HG02870 (cell line): ENCODE measurements around the gene MX2.
A peak's percentile ranks its signal among the peaks of the same experiment; 100 is the strongest.
"Not testable (repeated sequence)": the region's sequence is repeated elsewhere in the genome, so short reads cannot be mapped to it uniquely, and the experiment has no call there.

Experiments
- ATAC-seq: cut with Tn5 transposase; IDR thresholded peaks from one replicate; pipeline ENCODE4 v1.9.1; 2021; ENCODE audit warnings: mild to moderate bottlenecking, moderate library complexity; ENCODE audit not compliant: unreplicated experiment

MX2 gene, protein sequence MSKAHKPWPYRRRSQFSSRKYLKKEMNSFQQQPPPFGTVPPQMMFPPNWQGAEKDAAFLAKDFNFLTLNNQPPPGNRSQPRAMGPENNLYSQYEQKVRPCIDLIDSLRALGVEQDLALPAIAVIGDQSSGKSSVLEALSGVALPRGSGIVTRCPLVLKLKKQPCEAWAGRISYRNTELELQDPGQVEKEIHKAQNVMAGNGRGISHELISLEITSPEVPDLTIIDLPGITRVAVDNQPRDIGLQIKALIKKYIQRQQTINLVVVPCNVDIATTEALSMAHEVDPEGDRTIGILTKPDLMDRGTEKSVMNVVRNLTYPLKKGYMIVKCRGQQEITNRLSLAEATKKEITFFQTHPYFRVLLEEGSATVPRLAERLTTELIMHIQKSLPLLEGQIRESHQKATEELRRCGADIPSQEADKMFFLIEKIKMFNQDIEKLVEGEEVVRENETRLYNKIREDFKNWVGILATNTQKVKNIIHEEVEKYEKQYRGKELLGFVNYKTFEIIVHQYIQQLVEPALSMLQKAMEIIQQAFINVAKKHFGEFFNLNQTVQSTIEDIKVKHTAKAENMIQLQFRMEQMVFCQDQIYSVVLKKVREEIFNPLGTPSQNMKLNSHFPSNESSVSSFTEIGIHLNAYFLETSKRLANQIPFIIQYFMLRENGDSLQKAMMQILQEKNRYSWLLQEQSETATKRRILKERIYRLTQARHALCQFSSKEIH

GRCh38 chr21:41361786-41362604, at the start of gene MX2:
MX2 (plus strand) TSS chr21:41362027; CDS start chr21:41376907, 14,880 bp downstream.
- peak; percentile 71 for ATAC-seq

GRCh38 chr21:41313285-41314164, 48.3 kb upstream of the MX2 start:
- ATAC-seq: not testable (repeated sequence)

DNA sequence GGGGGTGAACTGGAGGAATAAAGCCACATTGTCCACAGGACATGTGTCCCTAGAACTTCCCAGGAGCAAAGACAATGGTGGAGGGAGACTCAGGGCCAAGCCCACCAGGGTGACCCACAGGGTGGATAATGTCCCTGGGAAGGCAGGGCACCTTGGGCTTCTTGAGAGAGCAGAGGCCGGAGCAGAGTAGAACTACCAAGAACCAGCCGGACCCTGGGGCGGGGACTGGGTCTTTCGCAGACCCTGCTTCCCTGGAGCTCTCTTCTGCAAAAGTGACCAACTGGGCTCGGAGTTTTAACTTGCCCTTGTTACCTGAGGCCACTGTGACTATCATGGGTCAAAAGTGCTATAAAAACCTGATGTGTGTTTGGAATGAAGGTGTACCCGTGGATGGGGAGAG, 46.1 kb upstream of the MX2 start:
- ATAC-seq: no peak

GRCh38 chr21:41316200-41317062, 45.4 kb upstream of the MX2 start, which contains the start of gene FAM3B:
FAM3B (plus strand) TSS chr21:41316801; CDS start chr21:41316880, 79 bp downstream.
- ATAC-seq: no peak

DNA sequence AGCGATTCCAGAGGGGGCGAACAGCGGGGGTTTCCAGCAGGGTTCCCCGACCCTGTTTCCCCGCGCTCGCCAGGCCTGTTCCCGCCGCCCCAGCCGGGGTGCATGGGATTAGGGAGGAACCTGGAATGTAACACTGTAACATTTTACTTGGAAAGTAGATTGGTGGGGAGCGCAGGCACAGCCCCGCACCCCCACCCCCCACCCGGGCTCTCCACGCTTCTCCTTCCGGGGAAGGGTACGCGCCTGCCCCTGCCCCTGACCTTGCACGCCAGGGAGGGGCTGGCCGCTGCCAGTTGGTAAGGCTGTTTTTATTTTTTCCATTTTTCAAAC, 44.8 kb upstream of the MX2 start:
- ATAC-seq: no peak

GRCh38 chr21:41317458-41317857, 44.4 kb upstream of the MX2 start:
- ATAC-seq: no peak

DNA sequence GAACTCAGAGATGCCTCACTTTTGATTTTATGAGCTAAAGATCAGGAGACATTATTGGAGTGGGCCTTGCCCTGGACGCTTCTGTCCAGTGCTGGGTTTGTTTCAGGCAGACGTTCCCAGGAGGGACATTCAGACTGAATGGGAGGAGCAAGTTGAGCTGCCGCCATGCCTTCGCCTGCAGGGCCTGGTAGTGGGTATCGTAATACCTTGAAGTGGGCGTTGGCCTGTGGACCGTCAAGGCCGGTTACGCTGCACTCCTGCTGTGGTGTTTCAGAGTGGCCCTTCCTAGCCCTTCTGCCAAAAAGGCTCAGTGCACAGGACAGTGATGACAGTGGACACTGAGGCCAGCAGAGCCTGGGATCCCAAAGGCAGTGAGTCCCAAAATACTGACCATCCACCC, 43.6 kb upstream of the MX2 start:
- no peak for ATAC-seq

- ATAC-seq: no peak
Measured at GRCh38 chr21:41319273-41319672, 42.6 kb upstream of the MX2 start.

GRCh38 chr21:41321211-41321907, 40.5 kb upstream of the MX2 start:
- ATAC-seq: peak; percentile 79

DNA sequence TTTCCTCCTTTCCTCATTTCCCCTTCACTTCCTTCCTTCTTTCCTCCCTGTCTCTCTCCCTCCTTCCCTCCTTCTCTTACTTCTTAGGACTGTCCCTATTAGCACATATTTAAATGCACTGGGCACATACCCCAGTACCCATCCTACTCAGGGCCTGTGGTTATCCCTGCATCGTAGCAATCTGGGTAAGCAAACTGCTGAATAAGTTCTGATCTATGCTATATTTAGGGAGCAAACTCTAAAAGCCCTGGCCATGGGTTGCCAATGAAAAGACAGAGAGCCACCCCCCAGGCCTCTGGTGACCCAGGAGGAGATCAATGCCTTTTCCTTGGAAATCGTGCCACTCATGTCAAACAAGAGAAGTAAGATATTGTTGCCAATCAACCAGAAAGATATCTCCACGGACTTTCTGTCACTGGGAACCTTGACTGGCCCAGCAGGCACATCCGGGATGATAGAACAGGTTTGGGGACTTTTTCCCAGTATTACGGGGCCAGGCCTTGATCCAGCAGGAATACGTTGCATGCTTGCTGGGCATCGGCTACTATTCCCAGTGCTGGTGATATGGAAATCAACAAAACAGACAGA, 39.8 kb upstream of the MX2 start:
- ATAC-seq: no peak

DNA sequence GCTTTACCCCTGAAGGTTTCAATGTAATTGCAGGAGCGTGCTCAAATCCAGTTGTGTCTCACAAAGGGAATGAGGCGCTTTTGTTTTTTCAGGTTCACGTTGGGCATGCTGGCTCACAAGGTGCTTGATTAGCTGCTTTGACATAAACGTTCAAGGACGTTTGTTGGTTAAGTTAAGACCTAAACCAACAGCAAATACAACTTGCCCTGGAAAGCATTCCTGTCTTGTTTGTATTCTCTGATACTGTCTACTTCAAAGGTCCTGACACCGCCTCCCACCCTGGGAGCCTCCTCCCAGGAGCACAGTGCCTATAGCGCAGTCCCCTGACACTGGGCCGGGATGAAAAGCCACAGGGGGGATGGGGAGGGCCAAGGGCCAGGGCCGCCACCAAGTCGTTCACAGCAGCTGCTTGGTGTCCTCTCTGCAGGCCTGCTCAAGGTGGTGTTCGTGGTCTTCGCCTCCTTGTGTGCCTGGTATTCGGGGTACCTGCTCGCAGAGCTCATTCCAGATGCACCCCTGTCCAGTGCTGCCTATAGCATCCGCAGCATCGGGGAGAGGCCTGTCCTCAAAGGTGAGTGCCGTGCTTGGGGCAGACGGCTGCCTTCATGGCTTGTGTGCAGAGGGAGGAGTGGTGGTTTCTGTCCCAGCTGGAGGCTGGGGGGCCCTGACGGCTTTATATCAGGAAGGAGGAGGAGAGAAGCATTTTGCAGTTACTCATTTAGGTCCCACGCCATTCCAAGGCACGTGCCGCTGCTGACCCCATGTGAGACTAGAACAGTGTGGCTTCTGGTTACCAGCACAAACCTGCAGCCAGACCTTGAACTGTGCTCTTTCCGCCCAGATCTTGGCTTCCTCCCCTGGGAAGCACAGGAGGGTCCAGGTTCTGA, 39.1 kb upstream of the MX2 start:
- ATAC-seq: no peak

DNA sequence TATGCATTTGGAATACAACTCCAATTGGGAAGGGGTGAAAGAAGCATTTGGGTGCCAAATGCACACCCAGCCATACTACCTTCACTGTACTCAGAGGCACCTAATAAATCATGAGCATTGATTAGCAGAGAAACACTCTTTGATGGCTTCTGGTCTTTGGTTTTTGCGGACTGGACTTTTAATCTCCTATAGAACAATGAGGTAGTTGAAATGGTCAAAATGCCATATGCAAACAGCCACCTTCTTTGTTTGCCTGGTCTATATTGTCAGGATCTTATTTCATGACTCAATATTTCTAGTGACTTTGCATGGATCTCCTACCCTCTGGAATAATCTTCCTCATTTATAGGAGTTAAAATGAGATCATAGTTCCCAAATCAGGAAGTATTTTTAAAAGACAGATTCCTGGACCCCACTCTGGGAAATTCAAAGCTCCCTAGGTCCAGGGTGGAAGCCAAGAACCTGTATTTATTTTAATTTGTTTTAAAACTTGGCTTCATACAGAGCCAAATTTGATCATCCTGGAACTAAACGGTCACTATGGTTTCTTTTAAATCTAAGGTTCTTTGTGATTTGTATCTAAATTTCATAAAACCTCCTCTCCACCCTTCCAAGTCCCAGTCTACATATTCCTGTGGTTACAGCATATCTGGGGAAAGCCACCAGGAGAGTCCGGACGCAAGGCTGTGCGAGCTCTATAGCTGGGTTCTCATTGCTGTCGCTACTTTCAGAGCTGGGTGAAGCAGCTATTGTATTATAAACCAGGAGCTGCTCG, 36.5 kb upstream of the MX2 start:
- no peak for ATAC-seq

- ATAC-seq: no peak
Measured at GRCh38 chr21:41326414-41327080, 35.3 kb upstream of the MX2 start.

GRCh38 chr21:41327753-41328152, 34.1 kb upstream of the MX2 start:
- no peak for ATAC-seq

- ATAC-seq: no peak
Measured at GRCh38 chr21:41328660-41329607, 32.9 kb upstream of the MX2 start.
